Naive B cell (primary cell): Measurements from ENCODE around the gene OVOL1. TPM values are rescaled to one million over a fixed set of nuclear protein-coding genes. Genes with fewer than 3 reads are reported as not detected.

ENCODE experiments used
- ATAC-seq, 2 donors: fragments of 150-1000 bp; cut with Tn5 transposase; 2 replicates each; pipeline ENCODE4 v1.10.0; 2021; ENCODE audit warnings: low read depth in 2 of 2, mild to moderate bottlenecking in 2 of 2, moderate library complexity in 2 of 2
- DNase-seq: peaks from one replicate; pipeline ENCODE4 v3.0.0; 2022
- H3K27ac Mint-ChIP-seq, 6 donors: one replicate each; pipeline ENCODE4 v1.8.0; 2020 to 2022; ENCODE audit warnings: mild to moderate bottlenecking in 6 of 6, mixed read lengths in 6 of 6, moderate library complexity in 5 of 6, inconsistent platforms in 2 of 6
- H3K27me3 Mint-ChIP-seq, 3 donors: one replicate each; pipeline ENCODE4 v1.8.0; 2021 to 2022; ENCODE audit warnings: mixed read lengths in 3 of 3, mild to moderate bottlenecking in 1 of 3
- H3K36me3 Mint-ChIP-seq, 2 donors: one replicate each; pipeline ENCODE4 v1.8.0; 2020 to 2022; ENCODE audit warnings: mixed read lengths in 2 of 2, inconsistent platforms in 1 of 2, mild to moderate bottlenecking in 1 of 2
- H3K4me1 Mint-ChIP-seq, 3 donors: one replicate each; pipeline ENCODE4 v1.8.0; 2020 to 2022; ENCODE audit warnings: mixed read lengths in 3 of 3, inconsistent platforms in 1 of 3, mild to moderate bottlenecking in 1 of 3, moderate library complexity in 1 of 3
- H3K4me3 Mint-ChIP-seq, 8 donors: one replicate each; pipeline ENCODE4 v1.8.0; 2020 to 2022; ENCODE audit warnings: mild to moderate bottlenecking in 8 of 8, mixed read lengths in 8 of 8, moderate library complexity in 8 of 8, inconsistent platforms in 2 of 8
- H3K9me3 Mint-ChIP-seq, 7 donors: one replicate each; pipeline ENCODE4 v1.8.0; 2020 to 2022; ENCODE audit warnings: mixed read lengths in 7 of 7, mild to moderate bottlenecking in 5 of 7, inconsistent platforms in 2 of 7, moderate library complexity in 1 of 7
- polyA plus RNA-seq, 6 donors: library from polyadenylated mRNA; unstranded; fragments of 300-500 nt; fragmentation: Illumina TruSeq; gene quantifications; one replicate each; pipeline ENCODE4 v1.2.3, GENCODE V29; 2021; ENCODE audit warnings: low read depth in 6 of 6

The OVOL1 gene
- polyA plus RNA-seq, 6 donors from 2014 or later, result not detected

- Mint-ChIP-seq H3K27me3 (no peaks in the 10 kb centered on the region), H3K4me1 (peaks cover 8 to 11% (median 11%) of the 10 kb centered on the region in 3 donors), H3K4me3 (no peak overlapping the region), H3K27ac (peak overlapping the region in 2 of 6 donors; percentile 1 to 11), H3K9me3 (no peaks in the 10 kb centered on the region), H3K36me3 (no peaks in the 10 kb centered on the region)
- DNase-seq (no peak), ATAC-seq (no peak)
Observed at GRCh38 chr11:65770951-65771567, 15.8 kb upstream of the OVOL1 start.

- Mint-ChIP-seq H3K4me1 (peaks cover 10 to 14% (median 11%) of the 10 kb centered on the region in 3 donors), H3K27me3 (no peaks in the 10 kb centered on the region), H3K4me3 (no peak overlapping the region), H3K9me3 (no peaks in the 10 kb centered on the region), H3K36me3 (no peaks in the 10 kb centered on the region), H3K27ac (peak overlapping the region in 1 of 6 donors; percentile 1)
- DNase-seq, result no peak
- no peak for ATAC-seq
Observed at GRCh38 chr11:65771589-65772112, 15.2 kb upstream of the OVOL1 start.

- Mint-ChIP-seq H3K27me3 (no peaks in the 10 kb centered on the region), H3K4me3 (no peak overlapping the region), H3K36me3 (no peaks in the 10 kb centered on the region), H3K27ac (no peak overlapping the region), H3K4me1 (peaks cover 10 to 14% (median 11%) of the 10 kb centered on the region in 3 donors), H3K9me3 (no peaks in the 10 kb centered on the region)
- no peak for DNase-seq
- no peak for ATAC-seq
Observed at GRCh38 chr11:65773784-65774411, 13.0 kb upstream of the OVOL1 start.

- Mint-ChIP-seq H3K9me3 (no peaks in the 10 kb centered on the region), H3K36me3 (no peaks in the 10 kb centered on the region), H3K27me3 (no peaks in the 10 kb centered on the region), H3K4me3 (peak overlapping the region in 1 of 8 donors; percentile 50), H3K4me1 (peaks cover 5 to 12% (median 7%) of the 10 kb centered on the region in 3 donors), H3K27ac (no peak overlapping the region)
- ATAC-seq (no peak), DNase-seq (no peak)
Observed at GRCh38 chr11:65774525-65775306, 12.1 kb upstream of the OVOL1 start.

GRCh38 chr11:65776196-65776595 is 10.7 kb upstream of the OVOL1 start:
- Mint-ChIP-seq H3K27me3 (no peaks in the 10 kb centered on the region), H3K36me3 (no peaks in the 10 kb centered on the region), H3K4me3 (peak overlapping the region in 1 of 8 donors; percentile 25), H3K9me3 (no peaks in the 10 kb centered on the region), H3K4me1 (peaks cover 2 to 15% (median 8%) of the 10 kb centered on the region in 3 donors), H3K27ac (peak overlapping the region in 2 of 6 donors; percentile 36 to 39)
- no peak for ATAC-seq
- no peak for DNase-seq

GRCh38 chr11:65776710-65777141 is 10.1 kb upstream of the OVOL1 start:
- H3K27ac Mint-ChIP-seq, result peak overlapping the region in 3 of 6 donors; percentile 57 to 80 (median 62)

GRCh38 chr11:65777241-65777640 is 9.6 kb upstream of the OVOL1 start:
- Mint-ChIP-seq H3K4me1 (peaks cover 2 to 15% (median 8%) of the 10 kb centered on the region in 3 donors), H3K9me3 (no peaks in the 10 kb centered on the region), H3K36me3 (no peaks in the 10 kb centered on the region), H3K27me3 (no peaks in the 10 kb centered on the region), H3K27ac (no peak overlapping the region), H3K4me3 (peak overlapping the region in 5 of 8 donors; percentile 1 to 57 (median 49))
- ATAC-seq, result no peak
- no peak for DNase-seq

More at GRCh38 chr11:65776710-65777141, 10.1 kb upstream of the OVOL1 start:
- peaks cover 2 to 15% (median 8%) of the 10 kb centered on the region in 3 donors for H3K4me1 Mint-ChIP-seq
- DNase-seq, result no peak
- H3K27me3 Mint-ChIP-seq, result no peaks in the 10 kb centered on the region
- peak overlapping the region in 3 of 8 donors; percentile 1 to 57 (median 49) for H3K4me3 Mint-ChIP-seq
- no peaks in the 10 kb centered on the region for H3K36me3 Mint-ChIP-seq
- no peaks in the 10 kb centered on the region for H3K9me3 Mint-ChIP-seq
- no peak for ATAC-seq

- DNase-seq, result no peak
- H3K27ac Mint-ChIP-seq, result no peak overlapping the region
- no peaks in the 10 kb centered on the region for H3K27me3 Mint-ChIP-seq
- no peak for ATAC-seq
- H3K4me3 Mint-ChIP-seq, result peak overlapping the region in 4 of 8 donors; percentile 35 to 70 (median 46)
- H3K4me1 Mint-ChIP-seq, result peaks cover 2 to 15% (median 6%) of the 10 kb centered on the region in 3 donors
- no peaks in the 10 kb centered on the region for H3K36me3 Mint-ChIP-seq
- no peaks in the 10 kb centered on the region for H3K9me3 Mint-ChIP-seq
Observed at GRCh38 chr11:65777821-65778361, 9.0 kb upstream of the OVOL1 start.

GRCh38 chr11:65778431-65778900 is 8.4 kb upstream of the OVOL1 start:
- DNase-seq, result no peak
- Mint-ChIP-seq H3K27ac (no peak overlapping the region), H3K4me3 (peak overlapping the region in 1 of 8 donors; percentile 57), H3K27me3 (no peaks in the 10 kb centered on the region), H3K4me1 (peaks cover 2 to 15% (median 4%) of the 10 kb centered on the region in 3 donors), H3K9me3 (no peaks in the 10 kb centered on the region), H3K36me3 (no peaks in the 10 kb centered on the region)
- no peak for ATAC-seq

GRCh38 chr11:65778901-65779668 is 7.8 kb upstream of the OVOL1 start:
- Mint-ChIP-seq H3K27me3 (no peaks in the 10 kb centered on the region), H3K4me3 (peak overlapping the region in 7 of 8 donors; percentile 36 to 83 (median 68)), H3K9me3 (no peaks in the 10 kb centered on the region), H3K27ac (no peak overlapping the region), H3K4me1 (peaks cover 2 to 15% (median 4%) of the 10 kb centered on the region in 3 donors), H3K36me3 (no peaks in the 10 kb centered on the region)
- no peak for DNase-seq
- no peak for ATAC-seq

- H3K4me3 Mint-ChIP-seq, result peak overlapping the region in 7 of 8 donors; percentile 15 to 92 (median 83)
- ATAC-seq (no peak), DNase-seq (no peak)
- H3K9me3 Mint-ChIP-seq, result no peaks in the 10 kb centered on the region
- H3K36me3 Mint-ChIP-seq, result no peaks in the 10 kb centered on the region
- peak overlapping the region in 2 of 6 donors; percentile 79 to 90 for H3K27ac Mint-ChIP-seq
- no peaks in the 10 kb centered on the region for H3K27me3 Mint-ChIP-seq
- H3K4me1 Mint-ChIP-seq, result peaks cover 2 to 15% (median 4%) of the 10 kb centered on the region in 3 donors
Observed at GRCh38 chr11:65779669-65779918, 7.3 kb upstream of the OVOL1 start.

GRCh38 chr11:65779919-65780769 is 6.7 kb upstream of the OVOL1 start:
- Mint-ChIP-seq H3K36me3 (no peaks in the 10 kb centered on the region), H3K4me3 (peak overlapping the region; percentile 78 to 93 (median 86)), H3K9me3 (no peaks in the 10 kb centered on the region), H3K27me3 (peaks cover 0 to under 1% (median 0%) of the 10 kb centered on the region in 3 donors), H3K4me1 (peaks cover 2 to 16% (median 4%) of the 10 kb centered on the region in 3 donors), H3K27ac (peak overlapping the region in 5 of 6 donors; percentile 57 to 90 (median 68))
- ATAC-seq (peak; percentile 67 to 72), DNase-seq (peak; percentile 77)
